Choroid plexus epithelial cell (primary cell): ENCODE measurements around the gene PLCB1.
A peak's percentile ranks its signal among the peaks of the same experiment; 100 is the strongest.

Experiments
- DNase-seq: peaks from one replicate; pipeline ENCODE4 v3.0.0-alpha.2; 2010; ENCODE audit warnings: low read depth
- H3K4me3 ChIP-seq: 2 replicates; pipeline ENCODE4 v1.5.1; 2011; ENCODE audit warnings: low read depth, mild to moderate bottlenecking, control low read depth, low read length, moderate library complexity
- CTCF ChIP-seq: conservative IDR thresholded peaks from 2 replicates; pipeline ENCODE4 v1.5.1; 2011; ENCODE audit warnings: low read depth, mild to moderate bottlenecking, control low read depth, inconsistent platforms, low read length, moderate library complexity

PLCB1 gene

GRCh38 chr20:8774412-8774811 is 642.3 kb downstream of the PLCB1 start:
- no peak for TF ChIP-seq CTCF
- no peak for DNase-seq
- no peak overlapping the region for H3K4me3 ChIP-seq

- peak; percentile 26 for DNase-seq
- H3K4me3 ChIP-seq, result no peak overlapping the region
- TF ChIP-seq CTCF, result no peak
These were observed 645.8 kb downstream of the PLCB1 start for GRCh38 chr20:8777911-8778310.

- no peak for TF ChIP-seq CTCF
- DNase-seq, result no peak
- H3K4me3 ChIP-seq, result no peak overlapping the region
These were observed 646.3 kb downstream of the PLCB1 start for GRCh38 chr20:8778387-8778786.

- TF ChIP-seq CTCF, result no peak
- DNase-seq, result no peak
- H3K4me3 ChIP-seq, result no peak overlapping the region
These were observed 648.8 kb downstream of the PLCB1 start for GRCh38 chr20:8780915-8781314.

GRCh38 chr20:8782804-8783203 is 650.7 kb downstream of the PLCB1 start:
- no peak for TF ChIP-seq CTCF
- DNase-seq, result peak; percentile 73

GRCh38 chr20:8783734-8784133 is 651.7 kb downstream of the PLCB1 start:
- TF ChIP-seq CTCF, result no peak
- DNase-seq, result no peak
- H3K4me3 ChIP-seq, result no peak overlapping the region

More at GRCh38 chr20:8782804-8783203, 650.7 kb downstream of the PLCB1 start:
- no peak overlapping the region for H3K4me3 ChIP-seq

- DNase-seq, result no peak
- H3K4me3 ChIP-seq, result no peak overlapping the region
- TF ChIP-seq CTCF, result no peak
These were observed 654.3 kb downstream of the PLCB1 start for GRCh38 chr20:8786383-8786782.
